RWPE2 (cell line): ENCODE measurements around the gene FRY.

Experiments used
- ATAC-seq: fragments of 200-7000 bp; cut with Tn5 transposase; 3 replicates; pipeline ENCODE4 v1.9.1; 2021; ENCODE audit warnings: low read depth
- DNase-seq: peaks from one replicate; pipeline ENCODE4 v3.0.0-alpha.2; 2020; ENCODE audit warnings: low spot score
- H3K27ac ChIP-seq: fragments of 450-650 bp; 2 replicates; pipeline ENCODE4 v1.5.1; 2017; ENCODE audit warnings: mild to moderate bottlenecking; ENCODE audit not compliant: poor library complexity, severe bottlenecking
- H3K27me3 ChIP-seq: fragments of 250-450 bp; sonication (Bioruptor Pico); 2 replicates; pipeline ENCODE4 v1.5.1; 2021; ENCODE audit warnings: mild to moderate bottlenecking, moderate library complexity; ENCODE audit not compliant: insufficient read depth, poor library complexity, severe bottlenecking
- H3K36me3 ChIP-seq: fragments of 250-450 bp; sonication (Bioruptor Pico); 2 replicates; pipeline ENCODE4 v1.5.1; 2020; ENCODE audit warnings: low read depth, mild to moderate bottlenecking, moderate library complexity
- H3K4me1 ChIP-seq: fragments of 250-450 bp; sonication (Bioruptor Pico); 2 replicates; pipeline ENCODE4 v1.5.1; 2021; ENCODE audit warnings: mild to moderate bottlenecking, moderate library complexity; ENCODE audit not compliant: insufficient read depth, poor library complexity, severe bottlenecking
- H3K4me3 ChIP-seq: fragments of 250-450 bp; sonication (Bioruptor Pico); 2 replicates; pipeline ENCODE4 v1.5.1; 2021; ENCODE audit warnings: mild to moderate bottlenecking, moderate library complexity; ENCODE audit not compliant: severe bottlenecking
- H3K9me3 ChIP-seq: fragments of 250-450 bp; sonication (Bioruptor Pico); 2 replicates; pipeline ENCODE4 v1.5.1; 2021; ENCODE audit warnings: mild to moderate bottlenecking, moderate library complexity; ENCODE audit not compliant: severe bottlenecking
- TF ChIP-seq, protein P1 (sequence below): fragments of 450-650 bp; IDR thresholded peaks from one replicate; pipeline ENCODE4 v1.5.1; 2017; ENCODE audit warnings: mild to moderate bottlenecking, moderate library complexity; ENCODE audit not compliant: poor library complexity, severe bottlenecking

The FRY gene

GRCh38 chr13:32037471-32037870, 5.9 kb downstream of the FRY start:
- ATAC-seq (no peak), DNase-seq (no peak)
- Histone ChIP-seq H3K27ac (no peak overlapping the region), H3K36me3 (no peaks in the 10 kb centered on the region), H3K9me3 (no peaks in the 10 kb centered on the region), H3K27me3 (no peaks in the 10 kb centered on the region), H3K4me1 (no peaks in the 10 kb centered on the region), H3K4me3 (no peak overlapping the region)
- TF ChIP-seq, protein P1, sequence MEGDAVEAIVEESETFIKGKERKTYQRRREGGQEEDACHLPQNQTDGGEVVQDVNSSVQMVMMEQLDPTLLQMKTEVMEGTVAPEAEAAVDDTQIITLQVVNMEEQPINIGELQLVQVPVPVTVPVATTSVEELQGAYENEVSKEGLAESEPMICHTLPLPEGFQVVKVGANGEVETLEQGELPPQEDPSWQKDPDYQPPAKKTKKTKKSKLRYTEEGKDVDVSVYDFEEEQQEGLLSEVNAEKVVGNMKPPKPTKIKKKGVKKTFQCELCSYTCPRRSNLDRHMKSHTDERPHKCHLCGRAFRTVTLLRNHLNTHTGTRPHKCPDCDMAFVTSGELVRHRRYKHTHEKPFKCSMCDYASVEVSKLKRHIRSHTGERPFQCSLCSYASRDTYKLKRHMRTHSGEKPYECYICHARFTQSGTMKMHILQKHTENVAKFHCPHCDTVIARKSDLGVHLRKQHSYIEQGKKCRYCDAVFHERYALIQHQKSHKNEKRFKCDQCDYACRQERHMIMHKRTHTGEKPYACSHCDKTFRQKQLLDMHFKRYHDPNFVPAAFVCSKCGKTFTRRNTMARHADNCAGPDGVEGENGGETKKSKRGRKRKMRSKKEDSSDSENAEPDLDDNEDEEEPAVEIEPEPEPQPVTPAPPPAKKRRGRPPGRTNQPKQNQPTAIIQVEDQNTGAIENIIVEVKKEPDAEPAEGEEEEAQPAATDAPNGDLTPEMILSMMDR, result no peak

GRCh38 chr13:32038343-32038742, 6.8 kb downstream of the FRY start:
- Histone ChIP-seq H3K36me3 (no peaks in the 10 kb centered on the region), H3K27ac (no peak overlapping the region), H3K27me3 (no peaks in the 10 kb centered on the region), H3K4me3 (no peak overlapping the region), H3K9me3 (no peaks in the 10 kb centered on the region), H3K4me1 (no peaks in the 10 kb centered on the region)
- TF ChIP-seq, protein P1, result no peak
- ATAC-seq, result no peak
- DNase-seq, result no peak

DNA sequence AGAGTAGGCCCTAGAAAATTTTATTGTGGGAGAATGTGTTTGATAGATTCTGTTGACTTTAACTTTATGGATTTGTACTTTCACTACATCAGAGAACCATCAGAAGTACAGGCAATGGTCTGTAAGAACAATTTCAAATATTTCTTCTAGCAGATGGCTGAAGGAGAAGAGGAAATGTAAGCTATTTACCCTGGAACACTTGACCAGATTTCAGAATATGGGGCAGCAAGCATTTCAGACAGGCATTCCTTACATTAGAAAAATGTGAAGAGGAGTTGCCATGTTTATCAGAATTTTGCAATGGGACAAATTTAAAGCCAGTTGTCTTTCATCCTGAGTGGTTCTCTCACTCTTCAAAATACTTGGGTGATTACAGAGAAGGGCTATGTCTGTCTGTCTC, 7.5 kb downstream of the FRY start:
- ATAC-seq (no peak), DNase-seq (no peak)
- Histone ChIP-seq H3K36me3 (no peaks in the 10 kb centered on the region), H3K9me3 (no peaks in the 10 kb centered on the region), H3K4me3 (no peak overlapping the region), H3K4me1 (no peaks in the 10 kb centered on the region), H3K27me3 (no peaks in the 10 kb centered on the region), H3K27ac (no peak overlapping the region)
- TF ChIP-seq, protein P1, result no peak

DNA sequence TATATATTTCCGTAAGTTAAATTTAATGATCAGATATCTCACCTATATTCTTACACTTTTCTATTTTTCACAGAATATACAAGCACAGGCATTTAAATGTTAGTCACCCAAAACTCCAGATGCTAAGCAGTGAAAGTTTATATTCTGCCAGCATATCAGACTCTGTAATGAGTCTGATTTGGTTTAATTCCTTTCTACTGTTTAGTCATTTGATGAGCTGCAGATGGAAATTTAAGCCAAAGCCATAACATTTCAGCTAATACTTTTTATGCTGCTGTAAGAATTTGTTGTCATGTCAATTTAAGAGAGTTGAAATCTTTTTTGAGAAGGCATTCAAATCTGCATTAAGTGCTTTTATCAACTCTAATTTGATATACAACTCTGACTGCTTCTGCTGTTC, 8.0 kb downstream of the FRY start:
- Histone ChIP-seq H3K27ac (no peak overlapping the region), H3K36me3 (no peaks in the 10 kb centered on the region), H3K4me3 (no peak overlapping the region), H3K27me3 (no peaks in the 10 kb centered on the region), H3K4me1 (no peaks in the 10 kb centered on the region), H3K9me3 (no peaks in the 10 kb centered on the region)
- ATAC-seq, result no peak
- TF ChIP-seq, protein P1, result no peak
- DNase-seq, result no peak

GRCh38 chr13:32040052-32040642, 8.6 kb downstream of the FRY start:
- DNase-seq, result no peak
- Histone ChIP-seq H3K4me3 (no peak overlapping the region), H3K36me3 (no peaks in the 10 kb centered on the region), H3K9me3 (no peaks in the 10 kb centered on the region), H3K27ac (no peak overlapping the region), H3K27me3 (no peaks in the 10 kb centered on the region), H3K4me1 (no peaks in the 10 kb centered on the region)
- TF ChIP-seq, protein P1, result no peak
- ATAC-seq, result no peak
